HepG2 (cell line): Measurements from ENCODE around the gene MT1M. TPM values are rescaled to one million over a fixed set of nuclear protein-coding genes. Genes with fewer than 3 reads are reported as not detected.
A peak's percentile ranks its signal among the peaks of the same experiment; 100 is the strongest.

Experiments
- BORCS8-MEF2B ChIP-seq: sonication (generic); formaldehyde crosslinking; IDR thresholded peaks from 2 replicates; pipeline ENCODE4 v1.8.0; 2022; ENCODE audit warnings: mild to moderate bottlenecking, missing genetic modification reagents
- IRX3 ChIP-seq: sonication (generic); formaldehyde crosslinking; IDR thresholded peaks from 2 replicates; pipeline ENCODE4 v1.8.1; 2023; ENCODE audit warnings: mild to moderate bottlenecking, low read depth, missing genetic modification reagents, borderline replicate concordance
- JUNB ChIP-seq: sonication (generic); formaldehyde crosslinking; IDR thresholded peaks from 2 replicates; pipeline ENCODE4 v1.8.0; 2022; ENCODE audit warnings: missing genetic modification reagents, mild to moderate bottlenecking, borderline replicate concordance
- PRMT3 ChIP-seq: sonication (generic); formaldehyde crosslinking; IDR thresholded peaks from 2 replicates; pipeline ENCODE4 v1.8.1; 2022; ENCODE audit warnings: low read depth, mild to moderate bottlenecking, moderate library complexity, missing genetic modification reagents, borderline replicate concordance
- RELA ChIP-seq: sonication (generic); formaldehyde crosslinking; IDR thresholded peaks from 2 replicates; pipeline ENCODE4 v1.4.0; 2020; ENCODE audit warnings: missing genetic modification reagents
- RFX3 ChIP-seq: IDR thresholded peaks from 2 replicates; pipeline ENCODE4 v1.6.1; 2016; ENCODE audit warnings: missing biosample characterization, missing genetic modification reagents
- SALL1 ChIP-seq: sonication (generic); formaldehyde crosslinking; IDR thresholded peaks from 2 replicates; pipeline ENCODE4 v1.8.0; 2022; ENCODE audit warnings: mild to moderate bottlenecking, missing genetic modification reagents
- SNAPC2 ChIP-seq: sonication (generic); formaldehyde crosslinking; IDR thresholded peaks from 2 replicates; pipeline ENCODE4 v1.8.1; 2022; ENCODE audit warnings: mild to moderate bottlenecking, missing genetic modification reagents
- TP53 ChIP-seq: sonication (generic); formaldehyde crosslinking; conservative IDR thresholded peaks from 2 replicates; pipeline ENCODE4 v1.4.0; 2020; ENCODE audit warnings: missing genetic modification reagents
- TSC22D2 ChIP-seq: sonication (generic); formaldehyde crosslinking; IDR thresholded peaks from 2 replicates; pipeline ENCODE4 v1.5.1; 2020; ENCODE audit warnings: missing genetic modification reagents, mild to moderate bottlenecking, borderline replicate concordance
- WIZ ChIP-seq: sonication (generic); formaldehyde crosslinking; IDR thresholded peaks from 2 replicates; pipeline ENCODE4 v1.5.1; 2020; ENCODE audit warnings: mild to moderate bottlenecking, missing genetic modification reagents
- ZBTB21 ChIP-seq: sonication (generic); formaldehyde crosslinking; IDR thresholded peaks from 2 replicates; pipeline ENCODE4 v1.4.0; 2020; ENCODE audit warnings: missing genetic modification reagents
- ZBTB40 ChIP-seq, 2 experiments: fragments of 450-650 bp in 1 of 2; sonication (generic) in 1 of 2; formaldehyde crosslinking in 1 of 2; IDR thresholded peaks; 2 replicates each; pipeline versions ENCODE4 v1.6.1 to v1.8.0; 2016 to 2022; ENCODE audit warnings: antibody characterized with exemption in 1 of 2, mild to moderate bottlenecking in 1 of 2, missing genetic modification reagents in 1 of 2
- ZC3H13 ChIP-seq: sonication (generic); formaldehyde crosslinking; IDR thresholded peaks from 2 replicates; pipeline ENCODE4 v1.8.1; 2023; ENCODE audit warnings: mild to moderate bottlenecking, missing genetic modification reagents, moderate library complexity
- ZFP36 ChIP-seq: fragments of 150-350 bp; IDR thresholded peaks from 2 replicates; pipeline ENCODE4 v1.6.1; 2018; ENCODE audit warnings: borderline replicate concordance, low read length, low read depth; ENCODE audit not compliant: partially characterized antibody
- ZFP90 ChIP-seq: sonication (generic); formaldehyde crosslinking; IDR thresholded peaks from 2 replicates; pipeline ENCODE4 v1.8.0; 2022; ENCODE audit warnings: missing genetic modification reagents, mild to moderate bottlenecking, inconsistent platforms, borderline replicate concordance
- ZNF292 ChIP-seq: sonication (generic); formaldehyde crosslinking; IDR thresholded peaks from 2 replicates; pipeline ENCODE4 v1.8.1; 2022; ENCODE audit warnings: mild to moderate bottlenecking, low read depth, missing genetic modification reagents, borderline replicate concordance
- ZNF556 ChIP-seq: sonication (generic); formaldehyde crosslinking; IDR thresholded peaks from 2 replicates; pipeline ENCODE4 v1.4.0; 2020; ENCODE audit warnings: mild to moderate bottlenecking, missing genetic modification reagents, borderline replicate concordance
- ZNF558 ChIP-seq: sonication (generic); formaldehyde crosslinking; IDR thresholded peaks from 2 replicates; pipeline ENCODE4 v1.9.0; 2022; ENCODE audit warnings: mild to moderate bottlenecking, missing genetic modification reagents, borderline replicate concordance
- ZNF713 ChIP-seq: sonication (generic); formaldehyde crosslinking; IDR thresholded peaks from 2 replicates; pipeline ENCODE4 v1.4.0; 2020; ENCODE audit warnings: mild to moderate bottlenecking, missing genetic modification reagents
- ZNF772 ChIP-seq: sonication (generic); formaldehyde crosslinking; IDR thresholded peaks from 2 replicates; pipeline ENCODE4 v1.5.0; 2020; ENCODE audit warnings: mild to moderate bottlenecking, missing genetic modification reagents
- ZNF782 ChIP-seq: sonication (generic); formaldehyde crosslinking; IDR thresholded peaks from 2 replicates; pipeline ENCODE4 v1.4.0; 2020; ENCODE audit warnings: missing genetic modification reagents, mild to moderate bottlenecking, borderline replicate concordance
- polyA plus RNA-seq, 8 experiments: library from polyadenylated mRNA; depleted of rRNA in 3 of 8; stranded (reverse) in 7 of 8; unstranded in 1 of 8; fragments of >200 nt; fragmentation: Illumina TruSeq in 4 of 8; extraction: Trizol in 4 of 8; gene quantifications; 2 replicates each; pipeline versions ENCODE4 v1.2.1 to v1.2.3, GENCODE V29; 2011 to 2016; ENCODE audit warnings: low read depth in 4 of 8, missing spikeins in 1 of 8, mixed read lengths in 1 of 8; ENCODE audit not compliant: insufficient read depth in 1 of 8
- total RNA-seq, 5 experiments: library from RNA; depleted of rRNA; stranded (reverse); fragments of >200 nt; fragmentation: Illumina TruSeq; extraction: Trizol; gene quantifications; 2 replicates each; pipeline ENCODE4 v1.2.3, GENCODE V29; 2016; ENCODE audit warnings: low read depth in 1 of 5

MT1M gene
- total and polyA plus RNA-seq, 2 of the 13 experiments (the other 11 are each of a cell fraction or from before 2014, with no cell fraction given), result 4.6 TPM; not detected in 1

- TF ChIP-seq ZBTB40 (IDR thresholded peaks at IDR 0.05) (no peak), ZBTB40 (CRISPR knock-in tag; IDR thresholded peaks at IDR 0.05) (no peak), TSC22D2 (no peak), ZNF782 (CRISPR knock-in tag) (0 out of 2 replicates have a peak, but pooled peaks have one; percentile 5), TP53 (no peak), RELA (no peak), ZC3H13 (no peak), RFX3 (CRISPR knock-in tag) (no peak), ZNF713 (CRISPR knock-in tag) (0 out of 2 replicates have a peak, but pooled peaks have one; percentile 16), WIZ (no peak), ZBTB21 (CRISPR knock-in tag) (no peak), IRX3 (no peak), ZNF556 (CRISPR knock-in tag) (0 out of 2 replicates have a peak, but pooled peaks have one; percentile 19), ZNF558 (CRISPR knock-in tag) (no peak), ZFP90 (CRISPR knock-in tag) (no peak), ZFP36 (no peak), PRMT3 (CRISPR knock-in tag) (no peak), ZNF772 (CRISPR knock-in tag) (no peak), ZNF292 (CRISPR knock-in tag) (peak; percentile 38; the same call in 1 of the 2 replicates), SALL1 (no peak), BORCS8-MEF2B (0 out of 2 replicates have a peak, but pooled peaks have one; percentile 11), SNAPC2 (CRISPR knock-in tag) (0 out of 2 replicates have a peak, but pooled peaks have one; percentile 8), JUNB (CRISPR knock-in tag) (no peak)
Observed at GRCh38 chr16:56682703-56683397, 50.4 kb downstream of the MT1M start (continued).
